Nephron (organoid): Measurements from ENCODE around the gene MRPL49.
A peak's percentile ranks its signal among the peaks of the same experiment; 100 is the strongest.

Experiments
- H3K27ac Mint-ChIP-seq, 3 experiments: 2 replicates each; pipeline ENCODE4 v1.8.0; 2020; ENCODE audit warnings: mixed read lengths in 3 of 3, mild to moderate bottlenecking in 2 of 3, moderate library complexity in 1 of 3
- H3K27me3 Mint-ChIP-seq: 2 replicates; pipeline ENCODE4 v1.8.0; 2021; ENCODE audit warnings: low read depth, mild to moderate bottlenecking, moderate library complexity, mixed read lengths
- H3K36me3 Mint-ChIP-seq: 2 replicates; pipeline ENCODE4 v1.8.0; 2020; ENCODE audit warnings: low read depth, mixed read lengths
- H3K4me1 Mint-ChIP-seq: 2 replicates; pipeline ENCODE4 v1.8.0; 2020; ENCODE audit warnings: mixed read lengths
- H3K4me3 Mint-ChIP-seq, 3 experiments: 2 replicates each; pipeline ENCODE4 v1.8.0; 2020; ENCODE audit warnings: mild to moderate bottlenecking in 3 of 3, mixed read lengths in 3 of 3, moderate library complexity in 2 of 3
- H3K9me3 Mint-ChIP-seq: 2 replicates; pipeline ENCODE4 v1.8.0; 2020; ENCODE audit warnings: mixed read lengths
- TF ChIP-seq, protein P1 (sequence below), 3 experiments: fragments of 200-600 bp; sonication (generic); IDR thresholded peaks; one replicate each; pipeline ENCODE4 v1.5.0; 2021; ENCODE audit warnings: antibody characterized with exemption in 3 of 3; ENCODE audit not compliant: unreplicated experiment in 3 of 3

MRPL49 gene

DNA sequence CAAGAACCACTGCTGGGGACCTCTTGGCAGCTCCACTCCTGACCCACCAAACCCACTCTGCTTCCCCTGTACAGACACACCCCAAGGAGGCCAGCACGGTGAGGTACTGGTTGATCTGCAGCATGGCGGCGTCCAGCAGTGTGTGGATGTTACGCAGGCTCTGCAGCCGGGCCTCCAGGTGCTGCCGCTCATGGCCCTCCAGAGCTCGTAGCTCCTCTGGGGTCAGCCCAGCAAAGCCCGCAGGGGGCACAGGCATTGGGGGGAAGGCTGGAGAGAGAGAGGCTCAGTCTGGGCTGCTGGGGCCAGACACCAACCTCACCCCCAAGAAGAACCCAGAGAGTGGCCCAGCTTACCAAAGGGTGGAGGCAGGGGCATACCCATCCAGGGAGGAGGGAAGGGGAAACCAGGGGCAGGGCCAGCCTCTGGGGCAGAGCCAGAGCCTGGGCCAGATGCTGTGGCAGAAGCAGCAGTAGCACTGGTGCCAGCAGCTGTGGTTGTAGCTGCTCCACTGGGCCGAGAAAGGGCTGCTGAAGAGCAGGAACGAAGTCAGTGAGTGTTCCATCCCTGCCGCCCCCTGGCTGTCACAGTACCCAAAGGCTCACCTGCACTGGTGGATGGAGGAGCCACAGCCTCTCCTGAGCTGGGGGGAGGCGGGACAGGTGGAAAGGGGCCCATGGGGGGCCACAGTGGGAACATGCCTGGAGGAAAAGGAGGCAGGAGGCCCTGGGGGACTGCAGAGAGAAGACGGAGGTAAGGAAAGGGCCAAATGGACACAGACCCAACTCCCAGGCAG, 7.7 kb downstream of the MRPL49 start:
- H3K27ac Mint-ChIP-seq: no peak overlapping the region
- H3K4me1 Mint-ChIP-seq: peaks cover 14% of the 10 kb centered on the region
- TF ChIP-seq, protein P1, sequence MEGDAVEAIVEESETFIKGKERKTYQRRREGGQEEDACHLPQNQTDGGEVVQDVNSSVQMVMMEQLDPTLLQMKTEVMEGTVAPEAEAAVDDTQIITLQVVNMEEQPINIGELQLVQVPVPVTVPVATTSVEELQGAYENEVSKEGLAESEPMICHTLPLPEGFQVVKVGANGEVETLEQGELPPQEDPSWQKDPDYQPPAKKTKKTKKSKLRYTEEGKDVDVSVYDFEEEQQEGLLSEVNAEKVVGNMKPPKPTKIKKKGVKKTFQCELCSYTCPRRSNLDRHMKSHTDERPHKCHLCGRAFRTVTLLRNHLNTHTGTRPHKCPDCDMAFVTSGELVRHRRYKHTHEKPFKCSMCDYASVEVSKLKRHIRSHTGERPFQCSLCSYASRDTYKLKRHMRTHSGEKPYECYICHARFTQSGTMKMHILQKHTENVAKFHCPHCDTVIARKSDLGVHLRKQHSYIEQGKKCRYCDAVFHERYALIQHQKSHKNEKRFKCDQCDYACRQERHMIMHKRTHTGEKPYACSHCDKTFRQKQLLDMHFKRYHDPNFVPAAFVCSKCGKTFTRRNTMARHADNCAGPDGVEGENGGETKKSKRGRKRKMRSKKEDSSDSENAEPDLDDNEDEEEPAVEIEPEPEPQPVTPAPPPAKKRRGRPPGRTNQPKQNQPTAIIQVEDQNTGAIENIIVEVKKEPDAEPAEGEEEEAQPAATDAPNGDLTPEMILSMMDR (IDR thresholded peaks at IDR 0.05; ENCODE audit: unreplicated experiment in 3 of 3): no peak
- H3K9me3 Mint-ChIP-seq: no peaks in the 10 kb centered on the region
- peak overlapping the region in 1 of 3 experiments; percentile 30 for H3K4me3 Mint-ChIP-seq
- H3K27me3 Mint-ChIP-seq: peaks cover 5% of the 10 kb centered on the region
- H3K36me3 Mint-ChIP-seq: peaks cover 20% of the 10 kb centered on the region

GRCh38 chr11:65130631-65131416, 8.7 kb downstream of the MRPL49 start:
- peak overlapping the region in 2 of 3 experiments; percentile 29 to 34 for H3K27ac Mint-ChIP-seq
- peaks cover 20% of the 10 kb centered on the region for H3K36me3 Mint-ChIP-seq
- H3K4me3 Mint-ChIP-seq: peak overlapping the region; percentile 61 to 80 (median 71)
- TF ChIP-seq, protein P1 (IDR thresholded peaks at IDR 0.05; ENCODE audit: unreplicated experiment in 3 of 3): no peak
- no peaks in the 10 kb centered on the region for H3K9me3 Mint-ChIP-seq
- peaks cover 23% of the 10 kb centered on the region for H3K4me1 Mint-ChIP-seq
- H3K27me3 Mint-ChIP-seq: peaks cover 5% of the 10 kb centered on the region

GRCh38 chr11:65131417-65131776, 9.3 kb downstream of the MRPL49 start:
- Mint-ChIP-seq H3K36me3 (peaks cover 18% of the 10 kb centered on the region), H3K9me3 (no peaks in the 10 kb centered on the region), H3K27ac (peak overlapping the region in 2 of 3 experiments; percentile 29 to 34), H3K27me3 (peaks cover 5% of the 10 kb centered on the region), H3K4me1 (peaks cover 28% of the 10 kb centered on the region), H3K4me3 (peak overlapping the region; percentile 61 to 80 (median 71))
- TF ChIP-seq, protein P1 (IDR thresholded peaks at IDR 0.05; ENCODE audit: unreplicated experiment in 3 of 3): no peak

- Mint-ChIP-seq H3K27ac (no peak overlapping the region), H3K27me3 (peaks cover 5% of the 10 kb centered on the region), H3K4me3 (peak overlapping the region; percentile 51 to 100 (median 99)), H3K36me3 (peaks cover 15% of the 10 kb centered on the region), H3K9me3 (no peaks in the 10 kb centered on the region), H3K4me1 (peaks cover 30% of the 10 kb centered on the region)
- TF ChIP-seq, protein P1 (IDR thresholded peaks at IDR 0.05; ENCODE audit: unreplicated experiment in 3 of 3): no peak
Measured at GRCh38 chr11:65131895-65132237, 9.7 kb downstream of the MRPL49 start.

DNA sequence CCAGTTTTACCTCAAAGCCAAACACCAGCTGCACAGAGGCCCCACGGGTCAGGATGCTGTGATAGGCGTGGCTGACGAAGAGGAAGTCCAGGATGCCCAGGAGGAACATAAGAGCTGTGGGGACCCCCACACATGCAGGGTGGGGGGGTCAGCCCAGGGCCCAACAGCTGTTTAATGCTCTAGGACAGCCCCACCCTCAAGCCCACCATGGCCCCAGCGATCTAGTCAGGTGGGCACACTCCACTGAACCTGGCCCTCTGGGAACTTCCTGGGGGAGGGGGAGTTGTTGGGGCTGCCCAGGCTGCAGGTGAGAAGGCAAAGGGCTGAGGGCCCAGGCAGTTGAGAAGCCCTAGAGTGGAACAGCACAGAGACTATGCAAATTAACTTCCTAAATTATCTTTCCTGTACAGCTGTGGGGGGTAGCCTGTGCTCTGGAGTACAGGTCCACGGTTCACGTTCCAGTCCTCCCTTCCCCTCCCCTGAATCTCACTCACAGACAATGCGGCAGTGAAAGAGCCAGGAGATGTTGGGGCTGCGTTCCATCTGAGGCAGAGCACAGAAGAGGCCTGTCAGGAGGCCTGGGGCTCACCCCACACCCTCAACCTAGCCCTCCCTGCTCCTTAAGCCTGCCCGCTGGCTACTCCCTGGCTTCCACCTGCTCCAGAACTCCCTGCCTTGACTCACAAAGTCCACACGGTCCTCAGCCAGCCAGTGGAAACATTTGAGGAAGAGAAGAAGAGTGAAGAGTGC, 10.3 kb downstream of the MRPL49 start:
- Mint-ChIP-seq H3K4me3 (peak overlapping the region; percentile 99 to 100 (median 100)), H3K27me3 (peaks cover 5% of the 10 kb centered on the region), H3K36me3 (peaks cover 9% of the 10 kb centered on the region), H3K27ac (peak overlapping the region; percentile 100), H3K9me3 (no peaks in the 10 kb centered on the region), H3K4me1 (peaks cover 30% of the 10 kb centered on the region)
- TF ChIP-seq, protein P1 (IDR thresholded peaks at IDR 0.05; ENCODE audit: unreplicated experiment in 3 of 3): no peak
